DMS53 (cell line): ENCODE results near the gene TRAPPC10.

Experiments used
- DNase-seq: peaks from one replicate; lab custom pipeline; 2025; lab: John Stamatoyannopoulos, UW

TRAPPC10 gene

GRCh38 chr21:44011579-44012473 is at the start of gene TRAPPC10:
Gene TRAPPC10 (plus strand): TSS chr21:44012309. CDS start chr21:44012494, 185 bp downstream.
- DNase-seq = peak; percentile 92

- DNase-seq = no peak
Measured at GRCh38 chr21:43965911-43966585, 46.1 kb upstream of the TRAPPC10 start.

DNA sequence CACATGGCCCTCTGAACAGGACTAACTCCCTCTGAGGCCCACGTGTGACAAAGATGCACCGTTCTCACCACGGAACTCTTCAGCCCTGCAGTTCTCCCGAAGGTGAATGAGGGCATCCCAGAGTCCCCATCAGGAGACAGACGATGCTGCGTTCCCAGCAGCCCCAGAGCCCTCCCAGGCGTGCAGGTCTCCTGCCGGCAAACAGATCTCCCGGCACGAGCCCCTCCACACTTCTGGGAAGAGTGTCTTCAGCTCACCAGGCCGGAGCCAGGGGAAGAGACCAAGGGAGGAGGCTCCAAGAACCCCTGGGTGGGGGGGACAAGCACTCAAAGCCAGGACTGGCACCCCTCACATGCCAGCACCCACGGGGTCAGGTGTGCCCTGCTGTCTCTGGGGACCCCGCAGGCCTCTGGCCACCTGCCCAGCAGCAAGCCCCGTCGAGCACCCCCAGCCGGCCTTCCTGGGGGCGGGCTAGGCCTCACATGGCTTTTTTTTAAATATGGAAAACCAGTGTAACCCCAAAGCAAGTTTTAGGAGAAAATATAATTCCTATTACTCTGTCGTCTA is 45.1 kb upstream of the TRAPPC10 start:
- DNase-seq = no peak

GRCh38 chr21:43967981-43968380 is 44.1 kb upstream of the TRAPPC10 start:
- DNase-seq = no peak

DNA sequence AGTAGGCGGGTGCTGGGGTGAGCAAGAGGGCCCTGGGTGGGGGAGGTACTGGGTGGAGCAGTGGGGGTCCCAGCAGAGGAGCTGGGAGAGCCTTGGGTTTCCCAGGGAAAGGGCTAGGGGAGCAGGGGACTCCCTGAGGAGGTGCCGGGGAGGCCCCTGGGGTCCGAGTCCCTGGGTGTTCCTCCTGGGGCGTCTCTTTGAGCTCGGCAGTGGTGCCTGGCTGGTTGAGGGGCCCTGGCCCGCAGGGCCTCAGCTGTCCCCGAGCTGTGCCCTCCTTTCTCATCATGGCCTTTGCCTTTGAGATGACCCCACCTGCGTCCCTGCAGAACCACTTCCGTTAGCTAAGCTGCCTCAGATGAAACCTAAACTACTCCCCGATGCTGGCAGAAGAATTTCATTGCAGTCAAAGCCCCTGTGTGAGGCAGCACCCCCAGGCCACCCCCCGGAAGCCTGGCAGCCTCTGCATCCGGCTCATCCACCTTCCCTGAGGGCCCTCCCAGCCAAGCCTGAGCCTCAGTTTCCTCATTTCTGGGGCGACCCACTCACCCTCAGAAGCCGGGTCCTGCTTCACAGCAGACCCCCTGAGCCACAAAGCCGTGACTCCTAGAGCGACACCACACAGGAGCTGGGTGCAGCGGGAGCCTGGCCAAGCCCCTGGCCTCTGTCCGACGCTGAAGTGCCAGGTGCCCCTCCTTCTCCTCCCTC is 43.5 kb upstream of the TRAPPC10 start:
- no peak for DNase-seq

DNA sequence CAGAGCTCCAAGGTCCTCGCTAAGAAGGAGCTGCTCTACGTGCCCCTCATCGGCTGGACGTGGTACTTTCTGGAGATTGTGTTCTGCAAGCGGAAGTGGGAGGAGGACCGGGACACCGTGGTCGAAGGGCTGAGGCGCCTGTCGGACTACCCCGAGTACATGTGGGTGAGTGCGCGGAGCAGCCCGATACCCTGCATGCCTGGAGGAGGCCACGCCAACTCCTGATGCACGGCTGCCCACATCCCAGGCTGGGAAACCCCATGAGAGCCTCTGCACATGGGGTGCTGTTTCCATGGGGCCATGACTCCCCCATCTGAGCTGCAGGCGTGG is 43.0 kb upstream of the TRAPPC10 start:
- DNase-seq = no peak

DNA sequence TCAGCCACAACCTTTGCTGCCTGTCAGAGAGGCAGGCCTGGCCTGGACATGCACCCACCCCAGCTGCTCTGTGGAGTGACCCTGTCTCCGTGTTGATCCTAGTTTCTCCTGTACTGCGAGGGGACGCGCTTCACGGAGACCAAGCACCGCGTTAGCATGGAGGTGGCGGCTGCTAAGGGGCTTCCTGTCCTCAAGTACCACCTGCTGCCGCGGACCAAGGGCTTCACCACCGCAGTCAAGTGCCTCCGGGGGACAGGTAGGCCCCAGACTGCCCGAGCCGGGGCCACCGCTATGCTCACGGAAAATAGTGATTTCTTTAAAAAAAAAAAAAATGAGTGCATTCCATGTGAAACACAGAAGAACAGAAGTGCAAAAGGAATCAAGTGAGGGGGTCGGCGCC is 41.6 kb upstream of the TRAPPC10 start:
- DNase-seq = no peak

- no peak for DNase-seq
Measured at GRCh38 chr21:43971201-43971991, 40.7 kb upstream of the TRAPPC10 start.

GRCh38 chr21:43971992-43972255 is 40.2 kb upstream of the TRAPPC10 start:
- no peak for DNase-seq

DNA sequence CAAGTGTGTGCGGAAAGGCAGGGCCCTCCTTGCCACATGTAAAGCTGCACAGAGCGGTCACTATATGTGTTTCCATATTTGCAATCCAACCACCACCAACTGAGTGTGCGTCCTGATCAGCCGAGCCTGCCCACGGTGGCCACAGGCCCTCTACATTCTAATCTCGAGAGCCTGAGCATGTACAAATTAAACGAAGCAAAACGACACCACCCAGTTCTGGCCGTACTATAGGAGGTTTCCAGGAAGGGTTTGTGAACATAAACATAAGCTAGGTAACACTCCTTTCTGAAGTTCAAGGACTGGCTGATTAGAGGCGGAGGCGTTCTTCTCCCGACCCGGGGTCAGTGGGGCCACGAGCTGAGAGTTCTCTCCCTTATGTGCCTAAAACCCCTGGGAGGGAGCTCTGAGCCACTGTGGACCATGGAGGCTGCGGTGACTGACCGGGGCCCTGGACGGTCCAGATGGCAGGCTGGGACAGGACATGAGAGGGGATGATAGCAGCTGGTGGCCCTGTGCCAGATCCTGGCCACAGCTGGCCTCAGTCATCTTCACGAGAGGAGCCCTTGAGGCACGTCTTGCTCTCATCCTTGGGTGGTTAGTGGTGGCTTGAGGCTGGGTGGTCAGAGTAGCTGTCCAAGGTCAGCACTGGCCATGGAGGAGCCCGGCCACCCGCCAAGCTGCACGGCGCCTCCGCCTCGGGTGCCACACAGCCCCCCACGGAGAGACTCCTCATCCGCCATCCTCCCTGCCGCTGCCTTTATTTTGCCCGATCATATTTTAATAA is 39.1 kb upstream of the TRAPPC10 start:
- DNase-seq = no peak

GRCh38 chr21:43973634-43973955 is 38.5 kb upstream of the TRAPPC10 start:
- no peak for DNase-seq

DNA sequence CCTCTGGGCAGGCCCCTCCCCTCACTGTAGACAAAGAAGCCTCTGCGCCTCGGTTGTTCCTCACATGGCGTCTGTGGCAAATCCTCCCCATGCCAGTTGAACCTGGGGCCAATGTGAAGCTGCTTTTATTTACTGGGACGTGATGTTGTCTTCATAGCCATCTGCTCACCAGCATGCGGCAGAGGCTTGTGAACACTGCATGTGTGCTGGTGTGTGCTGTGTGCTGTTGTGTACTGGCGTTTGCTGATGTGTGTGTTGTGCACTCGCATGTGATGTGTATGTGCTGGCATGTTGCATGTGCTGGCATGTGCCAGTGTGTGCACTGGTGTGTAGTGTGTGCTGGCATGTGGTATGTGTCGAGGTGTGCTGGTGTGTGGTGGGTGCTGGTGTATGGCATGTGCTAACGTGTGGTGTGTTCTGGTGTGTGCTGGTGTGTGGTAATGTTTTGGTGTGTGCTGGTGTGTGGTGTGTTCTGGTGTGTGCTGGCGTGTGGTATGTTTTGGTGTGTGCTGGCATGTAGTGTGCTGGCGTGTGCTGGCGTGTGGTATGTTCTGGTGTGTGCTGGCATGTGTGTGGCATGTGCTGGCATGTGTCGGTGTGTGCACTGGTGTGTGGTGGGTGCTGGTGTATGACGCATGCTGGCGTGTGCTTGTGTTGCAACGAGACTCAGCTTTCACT is 37.2 kb upstream of the TRAPPC10 start:
- DNase-seq = no peak

GRCh38 chr21:43975469-43976098 is 36.5 kb upstream of the TRAPPC10 start:
- peak; percentile 71 for DNase-seq

DNA sequence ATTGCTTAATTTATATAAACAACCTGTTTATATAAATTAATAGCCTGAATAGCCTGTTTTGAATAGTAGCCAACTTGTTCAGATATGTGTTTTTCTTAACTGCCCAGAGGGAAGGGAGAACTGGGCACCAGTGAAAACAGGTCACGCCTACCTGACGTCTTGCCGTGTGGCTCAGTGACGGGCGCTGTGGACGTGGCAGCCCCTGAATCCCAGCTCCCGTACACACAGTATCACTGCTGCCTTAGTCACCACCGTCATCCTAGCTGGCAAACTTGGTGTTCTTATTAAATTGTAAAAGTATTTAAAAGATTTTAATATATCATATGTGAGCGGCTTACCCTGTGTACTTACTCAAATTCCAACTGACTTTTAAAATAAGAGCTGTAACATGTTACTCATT is 35.4 kb upstream of the TRAPPC10 start:
- DNase-seq = no peak

GRCh38 chr21:43978060-43978459 is 34.0 kb upstream of the TRAPPC10 start:
- no peak for DNase-seq

DNA sequence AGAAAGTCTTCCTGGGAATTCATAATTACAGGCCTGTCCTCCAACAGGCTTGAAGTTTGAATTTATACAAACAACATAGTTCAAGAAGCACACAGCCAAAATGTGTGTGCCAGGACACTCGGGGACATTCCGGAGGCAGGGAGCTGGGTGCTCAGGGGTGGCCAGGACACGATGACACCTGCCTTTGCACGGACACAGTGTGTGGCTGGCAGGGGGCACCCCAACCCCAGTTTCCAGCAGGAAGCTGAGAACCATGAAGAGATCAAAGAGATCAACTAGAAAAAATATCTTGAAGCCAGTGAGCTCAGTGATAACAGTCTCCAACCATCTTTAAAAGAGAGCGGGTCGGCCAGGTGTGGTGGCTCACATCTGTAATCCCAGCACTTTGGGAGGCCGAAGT is 32.5 kb upstream of the TRAPPC10 start:
- no peak for DNase-seq

- no peak for DNase-seq
Measured at GRCh38 chr21:43981151-43981870, 30.8 kb upstream of the TRAPPC10 start.

GRCh38 chr21:43981871-43982210 is 30.3 kb upstream of the TRAPPC10 start:
- no peak for DNase-seq

DNA sequence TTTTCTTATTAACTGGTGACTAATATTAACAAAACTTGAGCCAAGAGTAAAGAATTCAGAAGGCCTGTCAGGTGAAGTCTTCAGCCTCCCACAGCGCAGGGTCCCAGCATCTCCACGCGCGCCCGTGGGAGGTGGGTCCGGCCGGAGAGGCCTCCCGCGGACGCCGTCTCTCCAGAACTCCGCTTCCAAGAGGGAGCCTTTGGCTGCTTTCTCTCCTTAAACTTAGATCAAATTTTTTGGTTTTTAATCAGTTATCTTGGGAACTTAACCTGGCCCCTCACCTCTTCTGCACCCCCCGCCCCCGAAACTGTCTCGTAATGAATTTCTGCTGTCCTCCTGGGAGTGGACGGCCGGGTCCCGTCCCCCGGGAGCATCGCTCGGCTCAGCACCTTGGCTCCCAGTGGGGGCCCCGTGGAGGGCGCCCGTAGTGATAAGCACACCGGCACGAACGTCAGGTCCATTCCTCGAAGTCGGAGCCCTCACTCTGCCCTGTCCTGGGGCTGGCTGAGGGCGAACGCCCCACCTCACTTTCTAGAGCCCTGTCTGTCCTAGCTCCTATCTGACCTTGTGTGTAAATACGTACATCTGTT is 29.5 kb upstream of the TRAPPC10 start:
- no peak for DNase-seq
